Measurements from ENCODE around the gene CAD.

Gene CAD

DNA sequence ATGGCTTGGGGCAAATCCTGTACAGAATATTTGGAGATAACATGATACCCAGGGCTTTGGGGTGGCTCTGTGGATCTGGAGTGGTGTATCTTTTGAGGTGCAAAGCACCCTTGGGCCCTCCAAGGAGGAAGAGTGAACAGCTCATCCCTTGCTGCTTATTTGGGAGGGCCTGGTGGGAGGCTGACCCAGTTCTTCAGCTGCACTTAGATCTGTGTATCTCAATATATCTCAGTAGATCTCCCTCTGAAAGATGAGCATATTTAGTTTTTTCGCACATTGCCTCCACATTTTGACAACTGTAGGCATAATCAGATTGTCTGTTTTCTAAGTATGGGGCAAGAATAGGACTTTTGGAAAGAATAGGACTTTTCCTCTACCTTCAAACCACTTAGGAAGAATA, 67.8 kb downstream of the CAD start:
- DNase-seq, result no peak

DNA sequence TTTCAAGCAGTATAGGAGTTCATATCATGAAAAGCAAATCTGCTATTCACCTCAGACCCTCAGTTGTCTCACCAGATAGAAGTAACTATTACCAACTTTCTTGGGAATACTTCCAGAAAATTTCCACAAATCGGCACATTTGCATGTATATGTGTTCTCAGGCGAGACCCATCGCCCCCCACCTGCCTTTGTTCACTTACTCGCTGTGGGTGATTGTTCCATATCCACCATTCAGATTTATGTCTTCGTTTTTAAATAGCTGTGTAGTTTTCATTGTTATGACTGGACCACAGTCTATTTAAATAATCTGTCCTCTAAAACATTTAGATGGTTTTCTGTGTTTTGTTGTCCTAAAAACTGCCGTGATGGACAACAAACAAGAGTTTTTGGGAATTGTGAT, 68.3 kb downstream of the CAD start:
- DNase-seq, result no peak

DNA sequence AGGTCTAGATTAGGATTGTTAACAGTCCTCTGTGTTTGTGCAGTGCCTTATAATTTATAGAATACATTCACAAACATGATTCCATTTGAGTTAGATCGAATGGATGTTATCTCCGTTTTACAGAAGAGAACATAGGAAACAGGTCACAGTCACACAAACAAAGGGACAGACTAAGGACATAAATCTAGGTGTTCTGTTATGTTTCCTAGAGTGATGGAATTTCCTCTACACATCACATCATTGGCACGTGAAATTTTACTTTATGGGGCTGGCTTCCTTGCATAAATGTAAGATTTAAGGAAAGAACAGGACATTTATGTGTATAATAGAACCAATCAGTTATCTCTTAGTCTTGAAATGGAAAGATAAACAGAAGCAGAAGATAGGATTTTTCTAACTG, 71.4 kb downstream of the CAD start:
- DNase-seq, result no peak

DNA sequence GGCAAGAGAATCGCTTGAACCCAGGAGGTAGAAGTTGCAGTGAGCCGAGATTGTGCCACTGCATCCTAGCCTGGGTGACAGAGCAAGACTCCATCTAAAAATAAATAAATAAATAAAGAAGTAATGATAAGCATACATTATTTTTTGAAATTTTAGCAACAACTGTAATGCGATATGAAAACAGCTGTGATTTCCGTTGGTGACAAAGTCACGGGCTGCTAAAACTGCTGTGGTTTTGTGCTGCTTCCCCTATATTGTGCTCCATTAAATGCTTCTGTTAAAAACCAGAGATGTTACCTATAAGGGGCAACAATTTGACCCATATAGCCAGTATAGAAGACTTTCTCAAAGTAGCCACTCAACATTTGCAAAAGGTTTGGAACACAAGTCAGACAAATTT, 73.4 kb downstream of the CAD start:
- no peak for DNase-seq

DNA sequence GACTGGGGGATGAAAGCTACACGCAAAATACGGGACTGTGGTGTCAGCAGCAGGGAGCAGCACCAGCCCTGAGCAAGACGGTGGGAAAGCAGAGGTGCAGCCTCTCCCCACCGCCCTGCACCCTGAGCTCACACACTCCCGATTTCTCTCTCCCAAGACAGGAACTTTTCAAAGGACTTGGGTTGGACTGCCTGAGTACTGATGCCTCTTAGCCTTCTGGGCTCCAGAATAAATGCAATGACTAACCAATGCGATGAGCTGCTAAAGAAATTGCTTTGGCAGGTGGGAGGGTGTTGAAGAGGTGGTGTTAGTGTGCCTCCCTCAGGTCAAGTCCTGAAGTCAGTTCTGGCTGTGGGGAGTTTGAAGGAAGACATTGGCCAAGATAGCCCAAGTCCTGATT, 74.7 kb downstream of the CAD start:
- DNase-seq, result no peak
